ENCODE results near the gene DCC. TPM values are rescaled to one million over a fixed set of nuclear protein-coding genes. Genes with fewer than 3 reads are reported as not detected.

The DCC gene
- total and polyA plus RNA-seq, 2 of the 8 experiments (the other 6 are each of a cell fraction or from before 2014, with no cell fraction given): 0.14 to 1.4 TPM

DNA sequence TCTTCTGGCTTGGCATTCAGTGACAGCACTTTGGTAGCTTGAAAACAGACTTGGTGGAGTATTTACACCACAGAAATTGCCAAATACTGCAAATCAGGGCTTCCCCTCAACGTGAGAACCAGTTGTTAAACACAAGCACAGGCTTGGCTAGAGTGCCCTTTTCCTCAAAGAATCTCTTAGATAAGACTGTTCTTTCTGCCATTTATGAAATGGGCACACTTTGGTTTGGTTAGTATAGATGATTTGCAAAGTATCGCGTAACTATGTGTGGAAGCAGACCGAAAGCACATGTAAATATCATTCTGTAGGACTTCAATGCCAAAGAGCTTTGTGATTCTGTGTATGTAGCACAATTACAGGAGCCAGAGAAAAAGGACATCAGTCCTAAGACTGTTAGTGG is 308.2 kb downstream of the DCC start:
- Histone ChIP-seq H3K9ac (replicated peaks in 1 of 4; ENCODE audit: extremely low read depth in 1 of 4, low read depth in 3 of 4, low read length in 3 of 4) (no peak overlapping the region), H3K9me3 (ENCODE audit: insufficient read depth in 2 of 2, low read depth in 1 of 2, low read length in 1 of 2) (no peaks in the 10 kb centered on the region), H3K4me1 (replicated peaks in 1 of 4; ENCODE audit: control insufficient read depth in 3 of 4, insufficient read depth in 4 of 4, low read length in 3 of 4) (no peaks in the 10 kb centered on the region), H3K27me3 (replicated peaks in 1 of 4; ENCODE audit: control insufficient read depth in 3 of 4, extremely low read depth in 1 of 4, insufficient read depth in 3 of 4, low read length in 3 of 4) (no peaks in the 10 kb centered on the region), H3K4ac (replicated peaks; ENCODE audit: insufficient read length, low read depth, low read length) (no peak overlapping the region), H3K23me2 (ENCODE audit: low read depth, low read length) (peaks cover 2% of the 10 kb centered on the region; the same call in 1 of the 2 replicates), H3K56ac (replicated peaks; ENCODE audit: insufficient read length, low read depth, low read length) (no peak overlapping the region), H2BK20ac (ENCODE audit: low read length) (no peak overlapping the region), H2AK5ac (ENCODE audit: low read depth, low read length) (no peak overlapping the region), H3K23ac (ENCODE audit: insufficient read length) (no peak overlapping the region), H4K5ac (ENCODE audit: insufficient read length, low read depth, low read length) (no peak overlapping the region), H3K4me2 (ENCODE audit: insufficient read depth in 1 of 2, low read depth in 2 of 2, low read length in 2 of 2) (no peak overlapping the region), H3K27ac (ENCODE audit: low read depth, low read length) (no peak overlapping the region), H3K79me2 (ENCODE audit: control insufficient read depth in 1 of 2, insufficient read depth in 2 of 2, low read length in 2 of 2) (no peaks in the 10 kb centered on the region), H4K20me1 (replicated peaks in 1 of 2; ENCODE audit: control insufficient read depth in 1 of 2, insufficient read depth in 2 of 2, low read length in 2 of 2) (no peaks in the 10 kb centered on the region), H3K79me1 (ENCODE audit: low read depth, low read length) (no peaks in the 10 kb centered on the region), H3K18ac (ENCODE audit: extremely low read depth, low read length) (no peak overlapping the region), H2BK15ac (ENCODE audit: low read length) (no peak overlapping the region), H2BK120ac (replicated peaks; ENCODE audit: low read depth, low read length) (no peak overlapping the region), H4K91ac (replicated peaks; ENCODE audit: insufficient read length, low read length) (no peak overlapping the region), H2BK12ac (ENCODE audit: low read depth, low read length) (no peak overlapping the region), H2AFZ (ENCODE audit: low read length) (no peak overlapping the region), H3K4me3 (ENCODE audit: extremely low read depth in 1 of 4, insufficient read depth in 2 of 4, low read depth in 3 of 4, low read length in 4 of 4) (no peak overlapping the region), H3K36me3 (ENCODE audit: control insufficient read depth in 2 of 4, insufficient read depth in 4 of 4, low read length in 3 of 4) (no peaks in the 10 kb centered on the region), H3K14ac (ENCODE audit: insufficient read length) (no peak overlapping the region), H2BK5ac (ENCODE audit: low read depth, low read length) (no peak overlapping the region), H4K8ac (ENCODE audit: extremely low read depth, insufficient read depth, low read length) (no peak overlapping the region)
- FAIRE-seq: no peak
- POLR2A ChIA-PET (ENCODE audit: partially characterized antibody): interaction anchor here (0.5 kb wide), 1 partner anchor 23 kb away, joined by 3 read pairs; no protein-coding TSS in a partner anchor
- no peak for DNase-seq (ENCODE audit: low read depth in 1 of 2, low spot score in 2 of 2)
- WGBS, 2 experiments (ENCODE audit: extremely low coverage in 1 of 2, insufficient coverage in 1 of 2, insufficient read length in 1 of 2, insufficient replicate concordance in 2 of 2, low coverage in 1 of 2, low lambda C conversion rate in 2 of 2, missing lambda C conversion rate in 1 of 2): 98% methylated on average over 4 of the region's 4 CpGs; no CpG with 5 or more reads in 1 of the 2 experiments
- TF ChIP-seq NRF1 (IDR thresholded peaks at IDR 0.05; ENCODE audit: low read depth, low read length) (no peak), ASH2L (IDR thresholded peaks at IDR 0.05; ENCODE audit: low read length) (no peak), TBP (IDR thresholded peaks at IDR 0.05; ENCODE audit: low read depth, low read length) (no peak), KDM5A (IDR thresholded peaks at IDR 0.05; ENCODE audit: low read length) (no peak), SP2 (IDR thresholded peaks at IDR 0.05; ENCODE audit: low read length) (no peak), BRCA1 (IDR thresholded peaks at IDR 0.05; ENCODE audit: low read depth, low read length) (no peak)
- CTCF ChIA-PET (ENCODE audit: partially characterized antibody): interaction anchor here (1.1 kb wide), 1 partner anchor 12 kb away, joined by 4 read pairs; no protein-coding TSS in a partner anchor

Data from H1 (cell line).